AG20443 (cell line): ENCODE data around the gene ADM2.
"Not testable (repeated sequence)": the region's sequence is repeated elsewhere in the genome, so short reads cannot be mapped to it uniquely, and the experiment has no call there.

Source experiments
- DNase-seq: peaks from one replicate; pipeline ENCODE4 v3.0.0; 2012; ENCODE audit warnings: low spot score, mixed read lengths

The ADM2 gene

GRCh38 chr22:50525858-50526107 lies 44.4 kb downstream of the ADM2 start:
- DNase-seq: no peak

- peak; percentile 74 for DNase-seq
These were observed 44.9 kb downstream of the ADM2 start for GRCh38 chr22:50526108-50526833.

GRCh38 chr22:50526834-50527801 lies 45.8 kb downstream of the ADM2 start:
- DNase-seq: no peak

GRCh38 chr22:50527921-50528681 lies 46.8 kb downstream of the ADM2 start:
- no peak for DNase-seq

- no peak for DNase-seq
These were observed 47.5 kb downstream of the ADM2 start for GRCh38 chr22:50528682-50529415.

- no peak for DNase-seq
These were observed 48.1 kb downstream of the ADM2 start for GRCh38 chr22:50529416-50529896.

GRCh38 chr22:50529897-50530579 lies 48.7 kb downstream of the ADM2 start, which contains the start of gene TYMP:
Gene TYMP (minus strand): TSS chr22:50530012. CDS start chr22:50529709, 303 bp downstream.
- DNase-seq: peak; percentile 89

GRCh38 chr22:50530580-50530876 lies 49.2 kb downstream of the ADM2 start:
- no peak for DNase-seq

- DNase-seq: peak; percentile 79
These were observed 49.7 kb downstream of the ADM2 start for GRCh38 chr22:50530877-50531545.

GRCh38 chr22:50531546-50531961 lies 50.2 kb downstream of the ADM2 start:
- DNase-seq: no peak

GRCh38 chr22:50531962-50532674 lies 50.8 kb downstream of the ADM2 start:
- DNase-seq: peak; percentile 85

- DNase-seq: no peak
These were observed 51.8 kb downstream of the ADM2 start for GRCh38 chr22:50532824-50533796.

GRCh38 chr22:50533856-50534711 lies 52.7 kb downstream of the ADM2 start:
- not testable (repeated sequence) for DNase-seq

- DNase-seq: no peak
These were observed 53.8 kb downstream of the ADM2 start for GRCh38 chr22:50535113-50535512.
